Globus pallidus (tissue), 1 donor: ENCODE measurements around the gene CCDC85C.
"Not testable (repeated sequence)": the region's sequence is repeated elsewhere in the genome, so short reads cannot be mapped to it uniquely, and the experiment has no call there.

ENCODE experiments used
- DNase-seq: peaks from one replicate; pipeline ENCODE4 v3.0.0-alpha.2; 2015; ENCODE audit warnings: low spot score

CCDC85C gene

DNA sequence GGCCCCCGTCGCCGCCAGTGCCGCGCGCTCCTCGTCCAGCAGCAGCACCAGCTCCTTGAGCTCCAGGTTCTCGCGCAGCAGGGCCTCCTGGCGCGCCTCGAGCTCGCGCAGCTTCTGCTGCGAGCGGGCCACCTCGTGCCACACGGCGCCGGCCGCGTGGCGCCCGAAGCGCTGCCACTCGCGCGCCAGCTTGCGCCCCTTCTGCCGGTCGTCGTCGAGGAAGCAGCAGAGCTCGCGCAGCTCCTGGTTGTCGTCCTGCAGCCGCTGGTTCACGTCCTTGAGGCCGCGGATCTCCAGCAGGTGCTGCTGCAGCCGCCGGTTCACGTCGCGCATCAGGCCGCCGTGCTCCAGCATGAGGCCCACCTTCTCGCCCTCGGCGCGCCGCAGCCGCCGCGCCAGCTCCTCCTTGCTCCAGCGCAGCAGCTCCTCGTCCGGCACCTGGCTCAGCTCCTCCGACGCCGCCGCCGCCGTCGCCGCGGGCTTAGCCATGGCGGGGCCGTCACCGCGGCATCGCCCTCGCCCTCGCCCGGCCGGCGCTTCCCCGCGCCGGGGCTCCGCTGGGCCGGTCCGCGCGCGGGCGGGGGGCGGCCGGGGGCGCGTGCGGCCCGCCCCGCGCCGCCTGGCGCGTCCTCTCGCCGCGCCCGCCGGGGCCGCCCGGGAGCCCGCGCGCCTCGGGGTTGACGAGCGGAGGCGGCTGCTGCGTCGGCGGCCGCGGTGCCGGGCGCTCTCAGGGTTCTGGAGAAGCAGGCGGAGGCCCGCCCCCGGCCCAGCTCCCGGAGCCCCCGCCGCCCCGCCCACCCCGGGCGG, at the start of gene CCDC85C:
TSS of gene CCDC85C (minus strand) at position 737 of the 807 bp plus-strand sequence. CDS start at position 489, 248 bp downstream.
- no peak for DNase-seq

DNA sequence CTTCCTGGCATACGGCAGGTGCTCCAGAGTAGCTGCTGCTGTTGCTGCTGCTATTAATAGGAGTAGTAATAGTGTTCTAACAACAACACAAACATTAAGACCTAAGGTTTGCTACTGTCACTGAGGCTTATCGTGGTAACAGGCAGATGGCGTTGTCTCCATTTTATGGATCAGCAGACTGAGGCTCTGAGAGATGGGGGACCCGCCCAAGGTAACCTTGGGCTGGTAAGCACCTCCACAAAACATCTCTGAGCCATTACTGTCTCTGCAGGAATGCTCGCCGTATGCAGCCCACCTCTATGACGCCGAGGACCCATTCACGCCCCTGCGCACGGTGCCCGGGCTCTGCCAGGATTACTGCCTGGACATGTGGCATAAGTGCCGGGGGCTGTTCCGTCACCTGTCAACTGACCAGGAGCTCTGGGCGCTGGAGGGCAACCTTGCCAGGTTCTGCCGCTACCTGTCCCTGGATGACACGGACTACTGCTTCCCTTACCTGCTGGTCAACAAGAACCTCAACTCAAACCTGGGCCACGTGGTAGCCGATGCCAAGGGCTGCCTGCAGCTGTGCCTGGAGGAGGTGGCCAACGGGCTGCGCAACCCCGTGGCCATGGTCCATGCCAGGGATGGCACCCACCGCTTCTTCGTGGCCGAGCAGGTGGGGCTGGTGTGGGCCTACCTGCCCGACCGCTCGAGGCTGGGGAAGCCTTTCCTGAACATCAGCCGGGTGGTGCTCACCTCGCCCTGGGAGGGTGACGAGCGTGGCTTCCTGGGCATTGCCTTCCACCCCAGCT, 48.1 kb upstream of the CCDC85C start:
- DNase-seq, result no peak

GRCh38 chr14:99650189-99650588, 46.2 kb upstream of the CCDC85C start:
- no peak for DNase-seq

DNA sequence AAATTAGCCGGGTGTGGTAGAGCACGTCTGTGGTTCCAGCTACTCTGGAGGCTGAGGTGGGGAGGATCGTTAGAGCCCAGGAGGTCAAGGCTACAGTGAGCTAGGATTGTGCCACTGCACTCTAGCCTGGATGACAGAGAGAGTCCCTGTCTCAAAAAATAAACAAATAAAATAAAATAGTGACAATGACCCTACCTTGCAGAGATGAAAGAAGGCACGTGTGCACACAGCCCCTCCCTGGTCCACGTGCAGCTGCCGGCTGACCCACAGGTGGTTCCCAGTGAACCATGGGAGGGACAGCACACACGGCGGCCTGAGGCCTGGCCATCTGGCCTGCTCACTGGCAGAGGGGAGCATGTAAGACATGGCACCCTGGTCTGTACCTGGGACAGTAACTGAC, 45.6 kb upstream of the CCDC85C start:
- DNase-seq, result no peak

- DNase-seq, result no peak
Measured at GRCh38 chr14:99649219-99649618, 45.2 kb upstream of the CCDC85C start.

- no peak for DNase-seq
Measured at GRCh38 chr14:99648027-99648784, 44.2 kb upstream of the CCDC85C start.

DNA sequence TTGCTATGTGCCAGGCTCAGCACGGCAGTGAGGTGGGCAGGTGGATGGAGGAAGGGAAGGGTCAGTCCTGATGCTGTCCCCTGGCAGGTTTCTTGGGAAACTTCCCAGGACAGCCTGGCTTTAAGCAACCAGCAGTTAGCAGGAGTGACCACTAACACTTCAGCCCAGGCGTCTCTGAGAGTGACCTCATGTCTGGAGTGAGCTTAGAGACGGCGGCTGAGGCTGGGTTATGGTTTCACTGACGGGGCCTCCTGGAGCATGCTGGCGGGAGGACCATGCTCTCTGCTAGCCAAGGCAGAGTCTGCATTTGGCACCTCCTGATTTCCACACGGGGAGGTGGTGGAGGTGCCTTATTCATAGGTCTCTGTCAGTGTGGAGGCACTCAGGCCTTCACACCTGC, 43.4 kb upstream of the CCDC85C start:
- DNase-seq, result no peak

- no peak for DNase-seq
Measured at GRCh38 chr14:99645545-99646505, 41.8 kb upstream of the CCDC85C start.

DNA sequence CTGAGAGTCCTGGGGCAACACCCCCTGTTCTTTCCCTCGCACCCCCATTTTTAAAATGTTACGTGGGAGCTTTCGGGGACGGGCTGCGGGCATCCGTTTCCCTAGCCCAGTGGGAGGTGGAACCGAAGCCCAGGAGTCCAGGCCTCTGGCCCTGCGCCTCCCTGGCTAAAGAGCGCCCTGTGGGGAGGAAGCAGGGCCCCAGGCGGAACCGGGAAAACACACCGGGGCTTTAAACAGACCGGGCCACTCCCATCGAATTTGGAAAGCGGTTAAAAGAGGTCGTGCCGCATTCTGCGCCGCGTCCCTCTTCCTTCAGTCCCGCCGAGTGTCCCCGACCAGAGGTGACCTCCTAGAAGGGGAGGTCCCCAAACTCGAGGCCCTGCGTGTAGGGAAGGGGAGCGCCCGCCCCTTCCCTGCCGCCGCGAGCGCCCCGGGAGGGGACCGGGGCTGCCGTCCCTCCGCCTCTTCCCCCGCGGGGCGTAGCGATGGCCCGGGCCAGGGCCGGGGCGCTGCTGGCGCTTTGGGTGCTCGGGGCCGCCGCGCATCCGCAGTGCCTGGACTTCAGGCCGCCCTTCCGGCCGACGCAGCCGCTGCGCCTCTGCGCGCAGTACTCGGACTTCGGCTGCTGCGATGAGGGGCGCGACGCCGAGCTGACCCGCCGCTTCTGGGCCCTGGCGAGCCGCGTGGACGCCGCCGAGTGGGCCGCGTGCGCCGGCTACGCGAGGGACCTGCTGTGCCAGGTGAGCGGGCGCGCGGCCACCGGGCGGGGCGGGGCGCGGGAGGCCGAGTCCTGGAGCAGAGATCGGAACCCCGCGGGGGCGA, 40.9 kb upstream of the CCDC85C start, which contains the start of gene HHIPL1:
TSS of gene HHIPL1 (plus strand) at position 407 of the 822 bp plus-strand sequence. CDS start at position 486, 79 bp downstream.
- DNase-seq, result no peak

DNA sequence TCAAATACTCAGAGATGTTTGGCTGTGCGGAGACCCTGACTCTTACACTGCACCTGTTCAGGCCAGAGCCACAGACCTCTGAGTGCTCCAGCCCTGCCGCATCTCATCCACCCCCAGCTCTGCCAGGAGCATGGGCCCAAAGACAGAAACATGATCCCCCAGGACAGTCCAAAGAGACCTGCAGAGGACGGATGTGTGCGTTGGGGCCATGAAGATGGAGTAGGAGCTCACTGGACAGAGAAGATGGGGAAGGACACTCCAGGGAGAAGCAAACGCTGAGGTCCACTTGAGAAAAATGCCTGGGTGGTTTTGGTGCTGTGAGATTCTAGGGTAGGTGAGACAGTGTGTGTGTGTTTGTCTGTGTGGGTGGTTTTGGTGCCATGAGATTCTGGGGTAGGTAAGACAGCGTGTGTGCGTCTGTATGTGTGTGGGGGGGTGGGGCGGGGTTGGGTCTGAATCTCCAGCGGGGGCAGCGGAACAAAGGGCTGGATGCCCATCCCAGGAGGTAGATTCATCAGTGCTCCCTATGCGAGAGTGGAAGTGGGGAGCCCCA, 40.1 kb upstream of the CCDC85C start:
- DNase-seq, result no peak

GRCh38 chr14:99643343-99643742, 39.3 kb upstream of the CCDC85C start:
- no peak for DNase-seq

GRCh38 chr14:99642771-99643170, 38.8 kb upstream of the CCDC85C start:
- DNase-seq, result not testable (repeated sequence)

DNA sequence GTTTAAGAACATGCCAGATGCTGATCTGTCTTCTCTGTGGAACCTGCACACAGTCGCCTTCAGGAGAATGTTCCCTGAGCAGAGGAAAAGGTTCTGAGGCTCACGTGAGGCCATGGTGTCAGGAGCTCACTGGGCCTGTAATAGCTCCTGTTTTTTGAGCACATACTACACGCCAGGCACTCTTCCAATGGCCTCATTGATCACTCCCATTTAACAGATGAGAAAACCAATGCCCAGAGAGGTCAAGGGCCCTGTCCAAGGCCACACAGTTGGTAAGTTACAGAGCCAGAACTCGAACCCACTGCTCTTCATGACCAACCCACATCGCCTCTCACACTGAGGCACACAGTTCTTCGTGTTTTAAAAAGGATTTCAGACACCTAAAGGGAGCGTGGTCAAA, 33.6 kb upstream of the CCDC85C start:
- no peak for DNase-seq

DNA sequence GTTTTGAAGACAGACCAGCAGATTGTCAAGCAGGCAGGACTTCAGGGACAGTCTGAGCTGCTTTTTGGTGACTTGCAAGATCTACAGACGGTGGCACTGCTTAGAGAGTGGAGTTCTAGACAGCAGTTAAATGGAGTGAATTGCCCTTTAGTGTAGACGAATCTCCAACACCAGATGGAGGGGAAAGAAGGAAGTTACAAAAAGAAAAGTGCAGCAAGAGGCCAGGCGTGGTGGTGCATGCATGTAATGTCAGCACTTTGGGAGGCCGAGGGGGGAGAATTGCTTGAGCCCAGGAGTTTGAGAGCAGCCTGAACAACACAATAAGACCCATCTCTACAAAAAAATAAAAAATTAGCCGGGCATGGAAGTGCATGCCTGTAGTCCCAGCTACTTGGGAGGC, 32.5 kb upstream of the CCDC85C start:
- DNase-seq, result no peak

DNA sequence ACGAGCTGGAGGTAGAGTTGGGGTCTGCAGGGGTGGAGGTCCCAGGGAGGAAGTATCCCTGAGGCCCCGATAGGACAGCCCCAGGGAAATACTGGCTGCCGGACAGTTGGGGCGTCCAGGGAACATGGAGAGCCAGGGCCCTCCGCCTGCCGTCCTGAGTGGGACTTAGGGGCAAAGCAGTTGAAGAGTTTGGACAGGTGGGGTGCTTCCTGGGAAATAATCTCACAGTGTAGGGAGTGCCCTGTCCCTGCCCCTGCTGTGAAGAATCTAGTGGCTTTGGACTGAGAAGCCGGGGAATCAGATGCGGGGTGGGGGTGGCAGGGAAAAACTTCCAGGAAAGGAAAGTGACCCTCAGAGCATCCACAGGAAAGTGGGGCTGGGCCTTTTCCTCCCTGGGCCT, 31.1 kb upstream of the CCDC85C start:
- DNase-seq, result no peak

DNA sequence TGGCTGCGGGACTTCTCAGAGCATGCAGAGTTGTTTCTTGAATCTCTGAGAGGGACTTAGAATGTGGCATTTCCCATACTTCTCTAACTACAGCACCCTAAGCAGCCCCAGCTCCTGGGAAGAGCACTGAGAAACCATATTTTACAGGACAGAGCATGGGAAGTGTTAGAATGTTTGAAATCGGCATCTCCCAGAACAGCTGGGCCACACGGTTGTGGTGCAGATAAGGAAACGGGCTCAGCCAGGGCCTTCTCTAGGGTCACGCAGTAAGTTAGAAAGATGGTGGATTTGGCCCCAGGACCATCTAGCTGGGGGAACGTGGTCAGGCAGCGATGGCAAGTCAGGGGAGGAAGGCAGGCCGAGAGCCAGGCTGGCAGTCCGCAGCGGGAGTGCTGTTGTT, 30.4 kb upstream of the CCDC85C start:
- no peak for DNase-seq

DNA sequence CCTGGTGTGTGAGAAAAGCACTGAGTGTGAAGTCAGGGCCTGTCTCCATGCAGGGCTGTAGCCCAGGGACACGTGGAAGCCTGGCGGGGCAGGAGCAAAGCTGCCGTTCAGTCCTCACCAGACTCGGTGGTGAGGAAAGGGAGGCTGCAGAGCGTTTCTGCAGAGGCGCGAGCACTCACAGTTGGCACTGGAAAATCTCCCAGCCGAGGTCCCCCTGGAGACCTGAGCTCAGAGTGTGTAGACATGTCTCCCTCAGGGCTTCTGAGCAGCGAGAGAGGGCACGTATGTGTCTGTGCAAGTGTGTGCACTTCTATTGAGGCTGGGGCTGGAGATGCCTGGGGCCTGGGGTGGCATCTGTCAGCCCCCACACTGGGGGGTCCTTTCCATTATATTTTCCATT, 29.9 kb upstream of the CCDC85C start:
- no peak for DNase-seq

DNA sequence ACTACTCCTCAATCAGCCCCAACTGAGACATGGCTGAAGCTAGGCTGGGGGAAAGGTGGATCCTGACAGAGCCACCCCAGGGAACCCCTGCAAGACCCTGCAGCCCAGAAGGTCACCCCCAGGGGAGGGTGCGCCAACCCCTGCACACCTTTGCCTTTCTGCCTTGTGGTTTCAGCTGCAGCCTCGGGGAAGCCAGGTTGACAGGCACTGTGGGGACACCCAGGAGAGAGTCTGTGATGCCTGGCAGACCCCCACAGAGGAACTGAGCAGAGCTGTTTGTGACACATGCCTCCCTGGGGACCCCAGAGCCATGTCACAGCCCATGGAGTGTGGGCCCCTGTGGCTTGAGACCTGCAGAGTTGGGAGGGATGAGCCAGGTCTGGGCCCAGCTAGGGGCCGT, 29.1 kb upstream of the CCDC85C start:
- DNase-seq, result no peak

DNA sequence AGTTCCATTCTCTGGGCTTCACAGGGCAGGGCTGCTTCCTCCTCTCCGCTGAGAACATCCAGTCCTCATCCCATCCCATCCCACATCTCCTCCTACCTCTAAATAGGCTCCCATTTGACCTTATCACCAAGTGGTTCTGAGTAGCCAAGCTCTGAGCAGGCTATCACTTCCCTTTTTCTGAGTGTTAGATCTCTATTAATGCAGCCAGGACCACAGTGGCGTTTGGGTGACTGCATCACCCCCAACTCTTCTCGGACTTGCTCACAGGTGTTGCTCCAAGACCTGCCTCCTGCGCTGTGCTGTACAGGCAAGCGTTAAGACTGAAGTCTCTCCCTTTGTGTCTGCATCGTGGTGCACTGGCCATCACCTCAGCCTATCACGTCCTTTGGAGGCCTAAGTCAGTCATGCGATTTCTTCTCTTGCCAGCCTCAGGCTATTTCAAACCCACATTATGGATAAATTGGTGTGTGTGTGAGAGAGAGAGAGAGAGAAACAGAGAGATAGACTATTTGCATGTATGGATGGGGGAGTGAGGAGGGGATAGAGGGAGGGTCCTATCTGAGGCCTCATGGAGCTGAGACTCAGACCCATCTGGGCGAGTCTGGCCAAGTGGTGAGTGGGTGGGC, 28.5 kb upstream of the CCDC85C start:
- DNase-seq, result no peak

DNA sequence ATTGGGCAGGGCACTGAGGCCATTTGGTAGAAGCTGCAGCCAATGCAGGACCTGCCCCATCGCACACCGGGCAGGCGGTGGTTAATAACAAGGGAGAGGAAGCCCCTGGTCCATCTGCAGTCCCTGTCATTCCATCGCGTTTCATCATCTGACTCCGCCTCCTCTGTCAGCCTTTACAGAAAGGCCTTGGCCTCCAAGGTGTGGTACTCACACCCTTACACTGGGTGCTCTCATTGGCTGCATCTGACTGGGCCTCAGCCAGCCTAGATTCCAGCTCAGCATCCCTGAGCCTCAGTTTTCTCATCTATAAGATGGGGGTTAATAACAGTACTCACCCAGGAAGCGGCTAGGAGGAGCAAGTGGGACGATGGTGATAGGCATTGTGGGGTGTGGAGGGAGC, 26.2 kb upstream of the CCDC85C start:
- no peak for DNase-seq
